ENCODE results near the gene SPAG4. TPM values are rescaled to one million over a fixed set of nuclear protein-coding genes. Genes with fewer than 3 reads are reported as not detected.
A peak's percentile ranks its signal among the peaks of the same experiment; 100 is the strongest.

The SPAG4 gene
- total and polyA plus RNA-seq, 10 of the 15 experiments (the other 5 are each of a cell fraction or from before 2014, with no cell fraction given) = 0.90 to 12.5 (median 2.4) TPM

GRCh38 chr20:35619196-35620095, 3.8 kb downstream of the SPAG4 start (continued):
- TF ChIP-seq ATF3 (IDR thresholded peaks at IDR 0.05; ENCODE audit: borderline replicate concordance, extremely low read depth, low read depth, low read length) (no peak), ZSCAN29 (IDR thresholded peaks at IDR 0.05) (no peak), ATF7 (IDR thresholded peaks at IDR 0.05; ENCODE audit: low read depth) (peak; percentile 25; the same call in 1 of the 2 replicates), RCOR1 (conservative IDR thresholded peaks at IDR 0.05; ENCODE audit: low read depth, low read length) (no peak), BACH1 (IDR thresholded peaks at IDR 0.05; ENCODE audit: borderline replicate concordance) (peak; percentile 46; the same call in 1 of the 2 replicates), SIX5 (IDR thresholded peaks at IDR 0.05; ENCODE audit: low read depth, low read length, severe bottlenecking) (no peak), JUND (IDR thresholded peaks at IDR 0.05; ENCODE audit: low read depth, low read length) (no peak), KDM1A (IDR thresholded peaks at IDR 0.05; ENCODE audit: borderline replicate concordance) (no peak), EGR1 (IDR thresholded peaks at IDR 0.05; ENCODE audit: borderline replicate concordance in 1 of 2, low read depth in 2 of 2, low read length in 2 of 2) (0 out of 3 replicates have a peak, but pooled peaks of 1 of the 2 experiments have one; percentile 5), HDGF (IDR thresholded peaks at IDR 0.05) (no peak), ZBTB4 (CRISPR knock-in tag; IDR thresholded peaks at IDR 0.05) (no peak), PRDM15 (CRISPR knock-in tag; IDR thresholded peaks at IDR 0.05) (no peak), NR2F1 (conservative IDR thresholded peaks at IDR 0.05) (peak; percentile 93), NFYA (IDR thresholded peaks at IDR 0.05; ENCODE audit: borderline replicate concordance, low read depth, low read length) (no peak), IKZF2 (IDR thresholded peaks at IDR 0.05) (peak; percentile 32 to 49; a peak in 2 of 4 replicates), ZNF207 (IDR thresholded peaks at IDR 0.05; ENCODE audit: borderline replicate concordance) (no peak), PKNOX1 (IDR thresholded peaks at IDR 0.05) (peak; percentile 70), NFXL1 (IDR thresholded peaks at IDR 0.05; ENCODE audit: borderline replicate concordance) (no peak), POLR2AphosphoS2 (IDR thresholded peaks at IDR 0.05; ENCODE audit: low read depth, low read length) (no peak; the same call in none of the 2 replicates), MYB (IDR thresholded peaks at IDR 0.05; ENCODE audit: borderline replicate concordance, low read depth, low read length) (no peak), CHD2 (IDR thresholded peaks at IDR 0.05; ENCODE audit: borderline replicate concordance, low read depth, low read length) (no peak)

Data from GM12878 (cell line).